GM13976 (cell line): ENCODE data around the gene PACRGL.
"Not testable (repeated sequence)": the region's sequence is repeated elsewhere in the genome, so short reads cannot be mapped to it uniquely, and the experiment has no call there.

Source experiments
- DNase-seq: peaks from one replicate; pipeline ENCODE4 v3.0.0; 2012; ENCODE audit warnings: low spot score
- CTCF ChIP-seq: IDR thresholded peaks from 2 replicates; pipeline ENCODE4 v1.5.1; 2012; ENCODE audit warnings: borderline replicate concordance, mild to moderate bottlenecking; ENCODE audit not compliant: insufficient read depth; ENCODE audit errors: extremely low read depth, missing control alignments, control extremely low read depth
- in situ Hi-C: fragments of 300-500 bp; cut with MboI; formaldehyde crosslinking; loops from one replicate; pipeline ENCODE4 v1.12.0; 2022; ENCODE audit warnings: low sequenced_read_pairs, mixed read lengths, inconsistent platforms; ENCODE audit not compliant: unreplicated experiment

Gene PACRGL

GRCh38 chr4:20698820-20699219 is 1.4 kb upstream of the PACRGL start:
- in situ Hi-C loops, result loop anchor here (25.0 kb wide), 1 partner anchor 2012 kb away; no protein-coding TSS in a partner anchor
- DNase-seq, result no peak
- TF ChIP-seq CTCF, result no peak

- DNase-seq, result no peak
- in situ Hi-C loops, result no loop called here
- no peak for TF ChIP-seq CTCF
Measured at GRCh38 chr4:20711335-20711734, 11.1 kb downstream of the PACRGL start.

GRCh38 chr4:20723019-20723418 is 22.8 kb downstream of the PACRGL start:
- in situ Hi-C loops, result no loop called here
- no peak for TF ChIP-seq CTCF
- DNase-seq, result no peak

GRCh38 chr4:20723463-20723862 is 23.2 kb downstream of the PACRGL start:
- TF ChIP-seq CTCF, result no peak
- DNase-seq, result no peak
- in situ Hi-C loops, result no loop called here

- in situ Hi-C loops, result no loop called here
- no peak for TF ChIP-seq CTCF
Measured at GRCh38 chr4:20724915-20725314, 24.7 kb downstream of the PACRGL start.

GRCh38 chr4:20735931-20736330 is 35.7 kb downstream of the PACRGL start:
- no peak for TF ChIP-seq CTCF

More at GRCh38 chr4:20724915-20725314, 24.7 kb downstream of the PACRGL start:
- DNase-seq, result no peak

GRCh38 chr4:20746000-20746399 is 45.7 kb downstream of the PACRGL start:
- DNase-seq, in situ Hi-C loops: not testable (repeated sequence)

More at GRCh38 chr4:20735931-20736330, 35.7 kb downstream of the PACRGL start:
- in situ Hi-C loops, result no loop called here
- DNase-seq, result no peak
